Suprapubic skin (tissue), 3 donors: ENCODE data around the gene L3MBTL4.

Experiments used
- CTCF ChIP-seq, 2 donors: fragments of 200-600 bp in 1 of 2; fragments of 450-650 bp in 1 of 2; sonication (generic) in 1 of 2; IDR thresholded peaks; one replicate each; pipeline ENCODE4 v1.5.1; 2016 to 2019; ENCODE audit warnings: antibody characterized with exemption in 2 of 2, mild to moderate bottlenecking in 1 of 2, moderate library complexity in 1 of 2
- EP300 ChIP-seq: sonication (generic); formaldehyde crosslinking; IDR thresholded peaks from one replicate; pipeline ENCODE4 v1.6.1; 2017; ENCODE audit warnings: antibody characterized with exemption
- POLR2A ChIP-seq, 2 donors: fragments of 450-650 bp; IDR thresholded peaks; one replicate each; pipeline ENCODE4 v1.6.1; 2017; ENCODE audit warnings: antibody characterized with exemption in 2 of 2, mild to moderate bottlenecking in 2 of 2, moderate library complexity in 2 of 2

DNA sequence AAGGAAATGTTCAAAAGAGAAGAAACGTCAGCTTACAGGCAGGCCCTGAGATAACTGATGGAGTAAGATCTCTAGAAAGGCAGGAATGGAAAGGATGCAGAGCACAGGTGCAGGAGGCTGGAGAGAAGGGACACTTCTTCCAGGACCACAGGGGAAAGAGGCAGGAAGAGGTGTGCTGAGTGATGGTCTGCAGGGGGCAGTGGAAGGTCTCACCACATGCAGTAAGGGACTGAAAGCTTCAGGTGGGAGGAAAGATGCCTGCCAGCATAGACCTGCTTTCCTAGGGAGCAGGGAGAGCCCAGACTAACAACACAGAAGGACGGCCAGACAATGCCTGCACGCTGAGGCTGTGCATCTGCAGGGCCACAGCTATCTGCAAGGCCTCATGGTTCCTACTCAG, 156.8 kb downstream of the L3MBTL4 start:
- TF ChIP-seq CTCF (IDR thresholded peaks at IDR 0.05) (no peak), POLR2A (IDR thresholded peaks at IDR 0.05) (no peak), EP300 (no peak)
